AG10803 (cell line): ENCODE measurements around the gene ADARB1.

Source experiments
- DNase-seq: peaks from one replicate; pipeline ENCODE4 v3.0.0; 2010; ENCODE audit warnings: low read depth
- H3K4me3 ChIP-seq: 2 replicates; pipeline ENCODE4 v1.5.1; 2011; ENCODE audit warnings: mild to moderate bottlenecking, low read length, control low read depth
- TF ChIP-seq, protein P1 (sequence below): conservative IDR thresholded peaks from 2 replicates; pipeline ENCODE4 v1.5.1; 2011; ENCODE audit warnings: mild to moderate bottlenecking, low read length, control low read depth, inconsistent platforms

The ADARB1 gene

DNA sequence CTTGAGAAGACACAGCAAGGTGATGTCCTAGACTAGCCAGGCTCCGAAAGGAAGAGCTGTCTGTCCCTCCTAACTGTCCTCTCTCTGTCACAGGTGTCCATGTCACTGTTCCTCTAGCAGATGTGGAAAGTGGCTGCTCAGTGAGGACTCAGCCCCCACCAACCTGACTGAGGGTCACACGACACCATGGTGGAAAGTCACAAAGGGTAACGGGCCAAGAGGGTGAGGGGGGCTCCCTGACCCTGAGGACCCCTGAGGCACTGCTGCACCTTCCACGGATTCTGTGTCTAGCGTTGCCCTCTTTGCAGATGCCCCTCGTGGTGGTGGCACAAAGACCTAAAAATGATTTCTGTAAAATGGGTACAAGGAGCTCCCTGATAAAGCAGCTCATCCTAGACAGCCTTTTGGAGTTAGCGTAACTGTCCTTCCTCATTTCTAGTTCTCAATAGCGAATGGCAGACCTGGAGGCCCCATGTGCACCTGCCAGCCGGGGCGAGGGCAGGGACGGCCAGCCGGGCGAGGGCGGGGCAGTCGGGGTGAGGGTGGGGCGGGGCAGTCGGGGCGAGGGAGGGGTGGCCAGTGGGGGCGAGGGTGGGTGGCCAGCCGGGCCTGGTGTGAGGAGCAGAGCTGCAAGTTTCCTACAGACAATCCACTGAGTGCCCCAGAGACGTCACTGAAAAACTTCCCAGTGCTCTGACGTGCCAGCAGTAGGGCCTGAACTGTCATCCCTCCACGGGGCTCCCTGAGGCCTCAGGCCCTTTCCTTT is 189.9 kb downstream of the ADARB1 start:
- no peak overlapping the region for H3K4me3 ChIP-seq
- DNase-seq = no peak
- TF ChIP-seq, protein P1, sequence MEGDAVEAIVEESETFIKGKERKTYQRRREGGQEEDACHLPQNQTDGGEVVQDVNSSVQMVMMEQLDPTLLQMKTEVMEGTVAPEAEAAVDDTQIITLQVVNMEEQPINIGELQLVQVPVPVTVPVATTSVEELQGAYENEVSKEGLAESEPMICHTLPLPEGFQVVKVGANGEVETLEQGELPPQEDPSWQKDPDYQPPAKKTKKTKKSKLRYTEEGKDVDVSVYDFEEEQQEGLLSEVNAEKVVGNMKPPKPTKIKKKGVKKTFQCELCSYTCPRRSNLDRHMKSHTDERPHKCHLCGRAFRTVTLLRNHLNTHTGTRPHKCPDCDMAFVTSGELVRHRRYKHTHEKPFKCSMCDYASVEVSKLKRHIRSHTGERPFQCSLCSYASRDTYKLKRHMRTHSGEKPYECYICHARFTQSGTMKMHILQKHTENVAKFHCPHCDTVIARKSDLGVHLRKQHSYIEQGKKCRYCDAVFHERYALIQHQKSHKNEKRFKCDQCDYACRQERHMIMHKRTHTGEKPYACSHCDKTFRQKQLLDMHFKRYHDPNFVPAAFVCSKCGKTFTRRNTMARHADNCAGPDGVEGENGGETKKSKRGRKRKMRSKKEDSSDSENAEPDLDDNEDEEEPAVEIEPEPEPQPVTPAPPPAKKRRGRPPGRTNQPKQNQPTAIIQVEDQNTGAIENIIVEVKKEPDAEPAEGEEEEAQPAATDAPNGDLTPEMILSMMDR = no peak

DNA sequence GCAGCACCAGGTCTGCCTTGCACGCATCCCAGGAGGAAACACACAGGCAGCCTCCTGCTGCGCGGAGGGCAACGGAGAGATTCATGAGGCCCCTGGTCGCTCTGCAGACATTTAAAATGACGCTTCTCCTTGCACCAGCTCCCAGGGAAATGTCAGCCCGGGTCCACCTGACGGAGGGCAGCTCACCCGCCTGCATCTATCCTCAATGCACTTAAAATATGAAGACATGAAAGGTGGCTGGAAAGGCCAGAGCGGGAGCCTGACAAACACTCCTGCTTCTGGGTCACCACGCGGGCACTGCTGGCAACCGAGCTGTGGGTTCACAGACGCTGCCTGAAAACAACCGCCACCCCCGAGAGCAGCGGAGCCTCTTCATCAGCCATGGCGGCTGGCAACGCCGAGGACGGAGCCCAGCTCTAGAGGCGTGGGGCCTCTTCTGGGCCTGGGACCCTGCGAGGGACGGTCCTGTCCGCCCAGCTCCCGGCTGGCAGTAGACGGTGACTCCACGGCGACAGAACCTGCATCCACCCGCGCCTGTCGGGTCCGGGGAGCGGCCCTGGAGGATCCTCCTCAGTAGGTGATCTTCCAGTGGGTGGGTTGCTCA is 190.6 kb downstream of the ADARB1 start:
- no peak overlapping the region for H3K4me3 ChIP-seq
- TF ChIP-seq, protein P1 = no peak
- DNase-seq = no peak

DNA sequence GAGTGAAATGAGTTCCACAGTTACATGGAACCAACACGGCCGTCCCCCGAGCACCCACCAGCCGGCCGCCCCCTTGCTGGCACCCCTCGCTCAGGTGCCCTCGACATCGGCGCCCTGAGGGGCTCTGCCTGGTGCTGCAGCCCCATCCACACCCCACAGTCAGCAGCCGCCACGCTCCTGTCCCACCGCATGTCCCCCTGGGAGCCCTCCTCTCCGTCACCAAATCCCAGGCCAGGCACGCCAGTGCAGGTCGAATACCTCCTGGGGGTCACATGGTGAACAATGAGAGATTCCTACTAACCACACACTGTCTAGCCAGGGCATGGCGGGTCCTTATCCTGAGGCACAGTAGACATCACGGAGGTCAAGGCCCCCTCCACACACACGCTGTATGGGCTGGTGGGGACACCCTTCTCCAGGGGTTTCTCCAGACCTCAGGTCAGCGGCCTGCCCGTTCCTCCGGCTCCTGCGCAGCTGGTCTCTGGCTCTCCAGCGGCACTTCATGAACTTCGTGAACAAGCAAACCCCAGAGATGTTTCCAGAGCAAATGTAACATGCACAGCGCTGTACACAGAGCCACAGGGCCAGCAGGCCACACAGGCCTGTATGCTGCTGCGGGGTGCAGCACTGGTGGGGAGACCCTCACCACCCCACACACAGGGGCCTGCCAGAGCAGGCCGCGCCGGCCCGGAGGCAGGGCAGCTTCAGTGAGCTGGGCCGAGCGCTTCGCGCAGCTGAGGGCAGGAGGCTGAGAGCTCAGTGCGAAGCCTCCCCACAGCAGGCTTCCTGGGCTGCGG is 191.5 kb downstream of the ADARB1 start:
- DNase-seq = no peak
- H3K4me3 ChIP-seq = no peak overlapping the region
- TF ChIP-seq, protein P1 = no peak

DNA sequence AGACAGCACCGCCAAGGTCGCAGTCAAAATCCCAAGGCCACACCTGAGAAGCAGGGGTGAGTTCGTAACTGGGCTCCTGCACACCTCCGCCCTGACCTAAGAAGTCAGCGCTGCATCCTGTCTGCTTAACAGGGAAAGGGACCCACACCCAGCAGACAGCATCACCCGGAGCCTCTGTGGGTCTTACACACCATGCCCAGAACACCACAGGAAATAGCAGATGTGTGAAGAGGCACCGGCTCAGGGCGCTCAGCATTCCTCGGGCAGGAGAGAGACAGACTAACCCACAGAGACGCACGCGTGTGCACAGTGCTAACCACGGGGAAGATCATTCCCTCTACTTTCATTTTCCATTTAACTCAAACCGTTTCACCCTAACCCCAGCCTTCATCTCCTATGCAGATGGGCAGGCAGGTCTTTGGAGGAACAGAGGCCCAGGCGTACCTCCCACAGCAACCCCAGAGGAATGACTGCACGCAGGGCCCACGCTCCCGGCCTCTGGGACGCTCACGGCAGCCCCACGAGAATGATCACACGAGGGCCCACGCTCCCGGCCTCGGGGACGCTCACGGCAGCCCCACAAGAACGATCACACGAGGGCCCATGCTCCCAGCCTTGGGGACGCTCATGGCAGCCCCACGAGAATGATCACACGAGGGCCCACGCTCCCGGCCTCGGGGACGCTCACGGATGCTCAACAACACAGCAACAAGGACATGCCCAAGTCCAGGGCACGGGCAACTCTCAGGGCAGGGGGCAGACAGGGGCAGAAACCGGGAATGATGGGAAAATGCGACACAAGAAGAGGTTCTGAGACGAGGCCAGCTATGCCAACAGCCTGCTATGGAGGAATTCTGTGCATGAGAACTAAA is 192.4 kb downstream of the ADARB1 start:
- TF ChIP-seq, protein P1 = no peak
- no peak overlapping the region for H3K4me3 ChIP-seq
- peak; percentile 30 for DNase-seq

DNA sequence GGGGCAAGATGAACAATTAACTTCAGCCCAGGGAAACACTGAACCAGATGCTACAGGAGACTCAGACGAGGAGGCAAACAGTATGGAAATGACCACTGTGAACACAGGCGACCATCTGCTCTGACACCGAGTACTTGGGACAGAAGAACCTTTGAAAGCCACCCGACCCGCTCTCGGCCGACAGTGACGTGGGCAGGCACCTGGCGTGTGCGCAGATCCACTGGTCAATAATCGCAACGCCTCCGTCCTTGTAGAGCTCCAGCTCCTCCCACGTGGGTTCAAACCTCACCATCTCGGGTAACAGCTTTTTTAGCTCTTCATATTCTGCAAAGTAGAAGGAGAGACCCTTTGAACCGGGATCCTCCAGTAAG is 193.0 kb downstream of the ADARB1 start:
- TF ChIP-seq, protein P1 = no peak
- no peak overlapping the region for H3K4me3 ChIP-seq
- no peak for DNase-seq

DNA sequence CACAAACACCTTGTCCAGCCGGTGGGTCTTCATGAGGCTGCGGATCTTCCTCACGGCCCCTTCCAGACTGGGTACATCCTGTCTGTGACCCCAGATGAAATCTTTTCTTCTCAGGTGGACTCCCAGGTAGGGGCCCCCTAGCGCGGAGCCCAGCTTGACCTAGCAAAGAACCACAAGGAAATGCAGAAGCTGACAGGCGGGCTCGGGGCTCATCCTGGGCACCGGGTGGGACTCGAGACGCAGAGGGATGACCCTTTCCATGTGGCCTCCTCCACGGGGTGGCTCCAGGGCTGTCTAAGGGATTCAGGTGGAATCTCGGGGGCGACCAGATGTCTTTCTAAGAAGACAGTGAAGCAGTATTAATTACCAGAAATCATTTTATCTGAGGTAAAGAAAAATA is 195.5 kb downstream of the ADARB1 start:
- no peak overlapping the region for H3K4me3 ChIP-seq
- DNase-seq = no peak
- TF ChIP-seq, protein P1 = no peak
